ENCODE data around the gene NPHP4. TPM values are rescaled to one million over a fixed set of nuclear protein-coding genes. Genes with fewer than 3 reads are reported as not detected.

The NPHP4 gene
- total RNA-seq, 4 donors from 2014 or later, result 1.1 to 10.4 (median 1.8) TPM

GRCh38 chr1:5840551-5841001 lies 151.6 kb downstream of the NPHP4 start:
- Histone ChIP-seq H3K27ac (no peak overlapping the region), H3K4me3 (no peak overlapping the region), H3K27me3 (no peaks in the 10 kb centered on the region), H3K4me1 (no peaks in the 10 kb centered on the region), H3K9me3 (no peaks in the 10 kb centered on the region), H3K36me3 (no peaks in the 10 kb centered on the region)
- DNase-seq (no peak), ATAC-seq (no peak)
- no peak for TF ChIP-seq POLR2A (IDR thresholded peaks at IDR 0.05)
- no peak for TF ChIP-seq CTCF (IDR thresholded peaks at IDR 0.05 in 4 of 5, conservative IDR thresholded peaks at IDR 0.05 in 1 of 5)
- intact Hi-C loops (cut with DNase I; ENCODE audit: low total_unique reads) (no loop called here), in situ Hi-C loops (cut with MboI; ENCODE audit: low sequenced_read_pairs in 4 of 4) (no loop called here)

GRCh38 chr1:5839881-5840550 lies 152.2 kb downstream of the NPHP4 start:
- Histone ChIP-seq H3K27ac (no peak overlapping the region), H3K27me3 (no peaks in the 10 kb centered on the region), H3K4me3 (no peak overlapping the region), H3K9me3 (no peaks in the 10 kb centered on the region), H3K4me1 (no peaks in the 10 kb centered on the region), H3K36me3 (no peaks in the 10 kb centered on the region)
- TF ChIP-seq CTCF (IDR thresholded peaks at IDR 0.05 in 4 of 5, conservative IDR thresholded peaks at IDR 0.05 in 1 of 5) (no peak), POLR2A (IDR thresholded peaks at IDR 0.05) (no peak)
- ATAC-seq (no peak), DNase-seq (no peak)
- in situ Hi-C loops (cut with MboI; ENCODE audit: low sequenced_read_pairs in 4 of 4) (no loop called here), intact Hi-C loops (cut with DNase I; ENCODE audit: low total_unique reads) (no loop called here)

- no peak overlapping the region for H3K4me3 ChIP-seq
- no peak overlapping the region for H3K27ac ChIP-seq
- H3K27me3 ChIP-seq, result no peaks in the 10 kb centered on the region
- in situ Hi-C loops (cut with MboI; ENCODE audit: low sequenced_read_pairs in 4 of 4) (no loop called here), intact Hi-C loops (cut with DNase I; ENCODE audit: low total_unique reads) (no loop called here)
- no peaks in the 10 kb centered on the region for H3K4me1 ChIP-seq
- no peak for DNase-seq
- TF ChIP-seq CTCF (IDR thresholded peaks at IDR 0.05 in 4 of 5, conservative IDR thresholded peaks at IDR 0.05 in 1 of 5) (no peak), POLR2A (IDR thresholded peaks at IDR 0.05) (no peak)
- no peak for ATAC-seq
- no peaks in the 10 kb centered on the region for H3K9me3 ChIP-seq
- H3K36me3 ChIP-seq, result no peaks in the 10 kb centered on the region
Observed at GRCh38 chr1:5839161-5839880, 152.9 kb downstream of the NPHP4 start.

- Histone ChIP-seq H3K36me3 (no peaks in the 10 kb centered on the region), H3K27ac (no peak overlapping the region), H3K9me3 (no peaks in the 10 kb centered on the region), H3K4me1 (no peaks in the 10 kb centered on the region), H3K27me3 (no peaks in the 10 kb centered on the region), H3K4me3 (no peak overlapping the region)
- in situ Hi-C loops (cut with MboI; ENCODE audit: low sequenced_read_pairs in 4 of 4) (no loop called here), intact Hi-C loops (cut with DNase I; ENCODE audit: low total_unique reads) (no loop called here)
- TF ChIP-seq CTCF (IDR thresholded peaks at IDR 0.05 in 4 of 5, conservative IDR thresholded peaks at IDR 0.05 in 1 of 5) (no peak), POLR2A (IDR thresholded peaks at IDR 0.05) (no peak)
- DNase-seq (no peak), ATAC-seq (no peak)
Observed at GRCh38 chr1:5837976-5838653, 154.1 kb downstream of the NPHP4 start.
